Fibroblast of mammary gland (primary cell): ENCODE measurements around the gene BTG3.

Source experiments
- DNase-seq: peaks from one replicate; pipeline ENCODE4 v3.0.0-alpha.2; 2010; ENCODE audit warnings: low read depth
- H3K4me3 ChIP-seq: 2 replicates; pipeline ENCODE4 v1.5.1; 2011; ENCODE audit warnings: low read depth, mild to moderate bottlenecking, low read length, moderate library complexity; ENCODE audit not compliant: control insufficient read depth
- CTCF ChIP-seq: conservative IDR thresholded peaks from 2 replicates; pipeline ENCODE4 v1.5.1; 2011; ENCODE audit warnings: low read depth, low read length, inconsistent platforms; ENCODE audit not compliant: control insufficient read depth, insufficient read depth

Gene BTG3

GRCh38 chr21:17578162-17578561 is 34.5 kb downstream of the BTG3 start:
- TF ChIP-seq CTCF, result no peak
- no peak for DNase-seq

DNA sequence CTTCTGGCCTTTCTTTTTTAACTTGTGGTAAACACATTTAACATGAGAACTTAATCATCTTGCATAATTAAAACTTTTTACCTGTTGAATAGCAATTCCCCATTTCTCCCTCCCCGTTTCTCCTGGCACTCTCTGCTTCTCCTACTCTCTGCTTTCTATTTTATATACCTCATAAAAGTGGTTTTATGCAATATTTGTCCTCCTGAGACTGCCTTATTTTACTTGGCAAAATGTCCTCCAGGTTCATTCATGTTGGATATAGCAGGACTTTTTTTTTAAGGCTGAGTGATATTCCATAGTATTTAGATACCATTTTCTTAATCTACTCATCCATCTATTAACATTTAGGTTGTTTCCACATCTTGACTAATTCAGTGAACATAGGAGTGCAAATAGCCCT is 35.0 kb downstream of the BTG3 start:
- no peak for TF ChIP-seq CTCF
- no peak overlapping the region for H3K4me3 ChIP-seq
- no peak for DNase-seq

More at GRCh38 chr21:17578162-17578561, 34.5 kb downstream of the BTG3 start:
- H3K4me3 ChIP-seq, result no peak overlapping the region

DNA sequence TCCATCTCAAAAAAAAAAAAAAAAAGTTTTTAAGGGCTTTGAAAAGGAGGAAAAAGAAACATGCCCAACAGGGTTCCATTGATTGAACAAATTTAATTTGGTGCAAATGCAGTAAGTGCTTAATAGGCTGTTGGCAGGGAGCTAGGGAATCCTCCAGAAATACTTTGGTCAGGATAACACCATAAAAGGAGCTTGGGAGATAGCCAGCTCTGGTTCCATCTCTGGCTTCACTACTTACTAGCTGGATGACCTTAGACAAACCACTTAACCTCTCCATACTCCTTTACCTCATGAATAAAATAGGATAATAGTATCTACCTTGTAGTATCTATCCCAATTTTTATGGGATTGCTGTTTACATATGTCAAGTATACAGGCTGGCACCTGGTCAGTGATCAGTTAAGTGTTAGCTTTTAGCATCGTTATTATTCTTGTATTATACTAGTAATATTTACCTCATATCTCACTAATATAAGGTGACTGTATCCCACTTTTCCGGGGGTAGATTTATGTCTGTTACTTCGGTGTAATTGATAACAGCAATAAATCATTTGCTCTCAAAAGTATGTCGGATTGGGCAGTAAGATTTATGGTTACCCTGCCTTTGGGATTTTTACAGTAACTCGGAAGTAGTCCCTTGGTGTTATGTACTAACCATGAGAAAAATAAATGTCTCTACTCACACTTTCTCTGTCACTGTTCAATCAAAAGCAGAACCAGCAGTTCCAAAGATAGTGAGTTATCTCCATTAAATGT is 36.4 kb downstream of the BTG3 start:
- no peak overlapping the region for H3K4me3 ChIP-seq
- no peak for DNase-seq
- no peak for TF ChIP-seq CTCF

DNA sequence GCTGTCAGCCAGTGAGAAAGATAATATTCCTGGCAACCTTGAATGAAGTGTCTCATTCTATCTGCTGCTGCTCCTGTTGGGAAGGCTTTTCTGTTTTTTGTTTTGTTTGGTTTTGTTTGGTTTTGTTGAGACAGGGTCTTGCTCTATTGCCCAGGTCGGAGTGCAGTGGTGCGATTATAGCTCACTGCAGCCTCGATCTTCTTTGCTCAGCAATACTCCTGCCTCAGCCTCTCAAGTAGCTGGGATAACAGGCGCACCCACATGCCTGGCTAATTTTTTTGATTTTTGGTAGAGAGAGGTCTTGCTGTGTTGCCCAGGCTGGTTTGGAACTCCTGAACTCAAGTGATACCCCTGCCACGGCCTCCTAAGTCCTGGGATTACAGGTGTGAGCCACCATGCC is 37.6 kb downstream of the BTG3 start:
- no peak for DNase-seq
- TF ChIP-seq CTCF, result no peak
- no peak overlapping the region for H3K4me3 ChIP-seq

GRCh38 chr21:17572431-17572830 is 40.3 kb downstream of the BTG3 start:
- no peak overlapping the region for H3K4me3 ChIP-seq
- no peak for DNase-seq
- no peak for TF ChIP-seq CTCF

DNA sequence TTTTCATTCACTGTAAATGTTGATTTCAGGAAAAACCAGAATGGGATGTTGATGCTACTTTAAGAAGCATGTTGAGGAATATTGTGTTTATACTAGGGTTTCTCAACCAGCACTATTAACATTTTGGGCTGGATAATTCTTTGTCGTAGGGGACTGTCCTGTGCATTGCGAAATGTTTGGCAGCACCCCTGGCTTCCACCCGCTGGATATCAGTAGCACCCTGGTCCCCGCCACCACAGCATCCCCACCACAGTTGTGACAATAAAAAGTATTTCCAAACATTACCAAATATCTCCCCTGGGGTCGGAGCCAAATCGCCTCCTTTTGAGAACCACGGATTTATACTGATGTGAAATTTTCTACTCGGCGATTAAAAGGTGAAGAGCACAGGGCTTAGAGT is 41.9 kb downstream of the BTG3 start:
- no peak for DNase-seq
- H3K4me3 ChIP-seq, result no peak overlapping the region
- no peak for TF ChIP-seq CTCF

DNA sequence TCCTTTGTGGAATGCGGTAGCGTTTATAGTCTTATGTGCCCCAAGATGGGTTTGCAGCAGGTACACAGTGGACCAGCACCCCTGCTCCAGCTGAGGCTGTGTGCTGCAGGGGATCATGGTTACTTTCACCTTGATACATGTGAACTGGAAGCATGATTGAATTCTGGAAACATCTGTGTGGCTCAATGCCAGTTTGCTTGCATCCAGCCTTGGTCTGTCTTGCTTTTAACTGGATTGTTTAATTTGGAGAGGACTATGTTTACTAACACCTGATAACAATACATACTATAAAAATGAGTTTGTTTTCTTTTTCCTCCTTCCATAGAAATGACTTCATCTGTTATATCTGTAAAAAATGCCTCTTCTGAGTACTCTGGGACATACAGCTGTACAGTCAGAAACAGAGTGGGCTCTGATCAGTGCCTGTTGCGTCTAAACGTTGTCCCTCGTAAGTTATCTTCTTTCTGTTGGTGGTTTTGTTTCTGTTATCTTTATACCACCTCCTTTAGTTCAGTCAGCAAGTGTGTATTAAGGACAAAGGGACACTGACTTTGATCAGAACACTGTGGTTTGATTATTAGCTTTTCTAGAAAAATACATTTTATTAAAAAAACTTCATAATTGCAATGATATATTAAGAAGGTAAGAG is 52.2 kb downstream of the BTG3 start:
- no peak for DNase-seq

More for the DNA sequence above, 52.2 kb downstream of the BTG3 start:
- TF ChIP-seq CTCF, result no peak
- H3K4me3 ChIP-seq, result no peak overlapping the region
